CD4-positive, alpha-beta T cell treated with Interleukin-12 subunit alpha and Interleukin-12 subunit beta, for 1 hour (primary cell): ENCODE measurements around the gene KDELR3.

Source experiments
- DNase-seq: peaks from one replicate; pipeline ENCODE4 v3.0.0-alpha.2; 2020

Gene KDELR3

GRCh38 chr22:38484244-38484643, 16.3 kb downstream of the KDELR3 start:
- no peak for DNase-seq

DNA sequence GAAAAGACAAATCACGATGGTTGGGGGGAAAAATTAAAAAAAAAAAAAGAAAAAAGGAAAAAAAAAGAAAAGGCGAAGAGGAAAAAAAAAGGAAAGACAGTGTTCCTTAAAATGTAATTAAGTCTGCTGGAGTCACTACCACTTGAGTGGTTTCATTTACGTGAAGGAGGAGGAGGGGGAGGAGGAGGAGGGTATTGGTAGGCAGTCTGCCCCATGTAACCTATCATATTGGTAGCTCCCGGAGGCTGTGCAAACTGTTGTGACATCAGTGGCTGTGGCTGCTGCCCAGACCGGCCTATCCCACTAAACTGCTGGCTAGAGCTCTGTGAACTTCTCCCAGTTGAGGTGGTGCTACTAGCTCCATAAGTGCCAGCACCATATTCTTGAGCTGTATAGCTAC, 17.9 kb downstream of the KDELR3 start:
- DNase-seq = no peak

DNA sequence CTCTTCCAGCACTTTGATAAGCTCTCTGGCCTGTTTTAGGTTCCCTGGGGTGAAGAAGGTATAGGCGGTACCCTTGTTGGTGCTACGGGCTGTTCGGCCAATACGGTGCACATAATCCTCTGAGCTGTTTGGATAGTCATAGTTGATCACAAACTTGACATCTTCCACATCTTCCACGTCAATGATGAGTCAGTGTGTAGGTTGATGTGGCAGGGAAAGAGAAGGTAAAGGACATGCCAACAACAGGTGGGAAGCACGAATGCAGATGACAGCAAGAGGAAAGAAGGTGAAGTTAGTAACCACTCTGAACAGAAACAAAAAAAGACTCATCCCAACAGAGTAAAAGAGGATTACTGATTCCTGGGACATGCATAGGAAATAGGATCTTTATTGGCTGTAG, 20.1 kb downstream of the KDELR3 start:
- no peak for DNase-seq

DNA sequence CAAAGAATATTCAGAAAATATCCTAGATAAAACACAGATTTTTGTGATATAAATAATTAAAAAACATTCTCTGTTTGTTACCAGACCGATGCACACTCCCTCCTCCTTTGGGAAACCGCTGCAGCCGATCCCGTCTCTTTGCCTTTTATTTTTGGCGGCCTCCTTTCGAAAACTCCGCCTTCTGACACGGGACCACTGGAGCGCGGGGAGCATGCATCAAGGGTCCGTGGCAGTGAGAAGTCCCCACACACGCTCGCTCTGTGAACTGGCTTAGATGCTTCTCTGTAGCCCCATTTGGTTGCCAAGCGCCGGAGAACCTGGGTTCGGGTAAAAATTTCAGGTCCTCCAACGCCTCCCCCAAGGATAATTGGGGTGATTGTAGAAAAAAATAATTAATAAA, 21.2 kb downstream of the KDELR3 start:
- no peak for DNase-seq

DNA sequence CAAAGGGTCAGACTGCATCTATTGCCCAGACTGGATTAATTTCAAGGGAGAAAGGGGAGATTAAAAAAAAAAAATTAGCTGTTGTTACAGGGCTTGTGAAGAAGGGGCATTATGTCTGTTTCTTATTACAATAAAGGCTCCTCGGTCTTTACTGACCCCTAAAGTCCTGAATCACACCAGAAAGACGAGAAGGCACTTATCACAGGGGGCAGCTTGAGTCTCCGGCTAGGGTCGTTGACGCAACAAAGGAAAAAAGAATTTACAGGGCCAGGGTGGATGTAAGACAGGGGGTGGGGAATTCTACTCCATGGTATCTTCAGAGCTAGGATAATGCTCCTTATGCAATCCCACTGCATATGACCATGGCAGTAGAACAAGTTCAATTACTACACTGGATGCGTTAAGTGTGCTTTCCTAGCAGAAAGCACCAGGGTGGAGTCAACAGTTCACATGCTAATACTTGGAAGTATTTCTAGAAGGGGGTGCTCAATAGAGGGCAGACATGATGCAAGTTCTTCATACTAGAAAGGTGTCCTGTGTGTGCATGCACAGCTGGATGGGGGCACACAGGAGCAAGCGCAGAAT, 21.8 kb downstream of the KDELR3 start:
- no peak for DNase-seq

DNA sequence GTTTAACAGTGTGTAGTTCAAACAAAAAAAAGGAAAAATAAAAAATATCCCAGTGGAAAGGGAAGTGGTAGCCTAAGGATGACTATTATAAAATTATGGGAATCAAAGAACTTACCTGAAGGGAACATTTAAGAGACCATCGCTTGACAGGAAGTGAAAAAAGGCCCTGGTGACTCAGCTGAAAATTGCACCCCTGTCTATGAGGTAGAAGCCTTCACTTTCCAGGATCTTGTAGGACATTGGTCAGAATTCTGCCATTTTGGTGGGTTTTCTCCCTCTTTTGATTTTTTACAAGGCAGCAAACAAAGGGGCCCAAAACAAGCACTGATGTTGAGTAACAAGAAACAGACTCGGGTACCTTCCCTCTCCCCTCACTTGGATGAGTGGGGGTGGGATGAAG, 22.6 kb downstream of the KDELR3 start:
- DNase-seq = no peak

DNA sequence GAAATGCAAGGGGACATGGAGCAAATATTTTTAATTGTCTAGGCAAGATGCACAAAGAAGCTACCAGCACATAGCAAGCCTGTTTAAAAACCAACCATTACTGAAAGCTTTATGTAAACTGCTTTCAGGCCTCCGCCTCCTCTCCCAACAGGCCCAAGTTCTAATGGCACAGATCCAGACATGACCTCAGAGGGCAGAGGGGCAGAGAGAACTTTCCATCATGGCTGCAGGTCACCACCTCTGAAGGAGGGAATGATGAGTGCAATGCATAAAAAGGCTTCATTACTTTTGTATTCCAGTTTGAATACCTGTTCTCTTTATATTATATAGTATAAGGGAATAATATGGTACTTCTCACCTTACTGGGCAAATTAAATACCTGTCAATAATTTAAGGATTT, 23.0 kb downstream of the KDELR3 start:
- DNase-seq = no peak

- DNase-seq = no peak
Observed at GRCh38 chr22:38491707-38492348, 23.9 kb downstream of the KDELR3 start.

- DNase-seq = no peak
Observed at GRCh38 chr22:38494498-38494897, 26.6 kb downstream of the KDELR3 start.

- no peak for DNase-seq
Observed at GRCh38 chr22:38494939-38495338, 27.0 kb downstream of the KDELR3 start.

DNA sequence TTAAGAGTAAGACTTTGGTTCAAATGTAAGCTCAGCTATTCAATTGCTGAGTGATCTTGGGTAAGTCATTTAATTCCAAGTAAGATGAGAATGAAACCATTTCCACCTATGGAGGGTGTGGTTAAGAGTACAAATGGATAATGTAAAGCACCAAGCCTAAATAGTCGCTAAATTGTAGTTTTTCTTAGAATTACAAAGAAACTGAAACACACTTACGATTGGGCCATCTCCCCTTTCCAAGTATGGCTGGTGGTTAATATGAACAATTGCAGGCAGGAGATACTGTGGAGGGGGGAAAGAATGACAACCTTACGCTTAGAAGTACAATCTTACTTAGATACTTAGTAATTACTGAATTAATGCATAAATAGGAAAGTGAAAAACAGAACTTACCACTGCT, 30.0 kb downstream of the KDELR3 start:
- DNase-seq = no peak

- DNase-seq = no peak
Observed at GRCh38 chr22:38501797-38502672, 34.1 kb downstream of the KDELR3 start.

DNA sequence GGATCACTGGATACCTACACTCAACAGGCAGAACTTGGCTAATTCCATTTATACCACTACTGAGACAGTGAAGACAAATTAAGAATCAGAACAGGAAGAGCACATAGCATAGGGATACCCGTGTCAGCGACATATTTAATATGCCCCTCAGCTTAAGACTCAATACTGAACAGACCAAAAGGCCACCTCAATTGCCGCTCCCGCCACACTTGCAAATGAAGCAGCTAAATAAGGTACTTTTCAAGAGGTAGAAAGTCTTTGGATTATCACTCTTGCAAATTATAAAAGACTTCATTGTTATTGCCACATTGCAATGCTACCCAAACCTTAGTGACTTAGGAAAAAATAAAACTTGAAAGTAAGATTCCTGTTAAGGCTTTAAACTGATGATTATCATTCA, 35.1 kb downstream of the KDELR3 start:
- DNase-seq = no peak

GRCh38 chr22:38504731-38505540, 37.0 kb downstream of the KDELR3 start:
- DNase-seq = peak; percentile 76

DNA sequence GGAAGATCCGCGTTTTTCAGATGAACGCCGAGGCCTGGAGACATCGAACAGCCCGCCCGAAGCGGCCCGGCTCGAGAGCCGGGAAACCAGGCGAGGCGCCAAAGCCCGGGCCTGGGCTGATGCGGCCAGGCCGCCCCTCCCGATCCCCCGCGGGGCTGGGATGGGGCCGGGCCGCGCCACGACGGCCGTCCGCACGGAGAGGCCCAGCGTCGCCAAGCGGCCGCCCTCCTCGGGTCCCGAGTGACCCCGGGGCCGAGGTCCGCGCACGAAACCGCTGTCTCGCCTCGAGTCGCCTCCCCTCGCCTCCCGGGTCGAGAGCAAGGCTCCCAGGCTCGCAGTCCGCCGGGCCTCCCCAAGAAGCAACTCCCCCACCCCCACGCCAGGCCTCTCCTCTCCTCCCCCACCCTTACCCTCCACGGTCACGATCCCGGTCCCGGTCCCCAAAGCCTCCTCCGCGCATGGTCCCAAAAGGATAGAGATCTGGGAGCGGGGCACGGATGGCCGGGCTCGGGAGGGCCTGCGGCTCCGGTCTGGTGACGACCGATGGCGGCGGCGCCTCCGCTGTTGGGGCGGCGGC, 37.7 kb downstream of the KDELR3 start:
- DNase-seq = peak; percentile 68

- peak; percentile 97 for DNase-seq
Observed at GRCh38 chr22:38506118-38506962, 38.4 kb downstream of the KDELR3 start, which contains the start of gene DDX17. TSS of gene DDX17 (minus strand) at chr22:38506311.

DNA sequence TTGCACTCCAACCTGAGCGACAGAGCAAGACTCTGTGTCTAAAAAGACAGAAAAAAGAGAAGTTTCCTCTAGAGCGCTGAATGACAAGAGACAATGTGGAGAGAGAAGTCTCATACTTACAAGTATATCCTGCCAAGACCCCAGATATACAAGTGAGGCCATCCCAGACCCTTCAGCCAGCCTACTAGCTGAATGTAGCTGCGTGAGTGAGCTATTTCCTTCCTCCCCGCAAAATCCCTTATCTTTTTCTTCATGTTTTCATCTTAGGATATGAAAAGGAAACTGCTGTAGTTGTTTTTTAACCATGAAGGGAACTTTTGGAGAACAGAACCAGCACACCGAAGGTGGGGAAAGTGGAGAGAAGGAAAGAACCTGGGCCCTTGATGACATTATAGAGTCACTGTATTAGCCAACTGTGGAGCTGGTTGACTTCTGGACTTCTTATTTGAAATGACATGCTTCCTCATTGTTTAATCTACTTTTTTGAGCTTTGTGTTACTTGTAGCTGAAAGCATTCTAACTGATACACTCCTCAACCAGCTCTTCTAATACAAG, 42.6 kb downstream of the KDELR3 start:
- DNase-seq = no peak

- DNase-seq = peak; percentile 50
Observed at GRCh38 chr22:38513063-38513462, 45.2 kb downstream of the KDELR3 start.

DNA sequence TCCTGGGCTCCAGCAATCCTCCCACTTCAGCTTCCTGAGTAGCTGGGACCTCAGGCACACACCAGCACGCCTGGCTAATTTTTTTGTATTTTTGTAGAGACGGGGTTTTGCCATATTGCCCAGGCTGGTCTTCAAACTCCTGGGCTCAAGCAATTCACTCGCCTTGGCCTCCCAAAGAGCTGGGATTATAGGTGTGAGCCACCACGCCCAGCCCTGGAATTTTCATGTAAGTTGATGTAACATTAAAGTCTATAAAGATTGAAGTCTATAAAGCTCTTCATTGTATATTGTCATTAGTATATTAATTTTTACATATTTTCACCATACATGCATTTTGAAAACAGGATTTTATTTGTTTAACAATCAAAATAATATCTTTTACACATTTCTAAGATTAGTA, 50.7 kb downstream of the KDELR3 start:
- DNase-seq = no peak

GRCh38 chr22:38519453-38520250, 51.8 kb downstream of the KDELR3 start:
- no peak for DNase-seq

- DNase-seq = no peak
Observed at GRCh38 chr22:38523029-38523428, 55.1 kb downstream of the KDELR3 start.
